H9 (cell line): Measurements from ENCODE around the gene TSC22D4. TPM values are rescaled to one million over a fixed set of nuclear protein-coding genes. Genes with fewer than 3 reads are reported as not detected.

Experiments used
- DNase-seq: peaks from one replicate; pipeline ENCODE4 v3.0.0-alpha.2; 2017
- H2AFZ ChIP-seq: one replicate; pipeline ENCODE4 v1.6.1; 2013; ENCODE audit warnings: mild to moderate bottlenecking, low read length, control low read depth, moderate library complexity
- H2AK5ac ChIP-seq: 2 replicates; pipeline ENCODE4 v1.6.1; 2013; ENCODE audit warnings: low read length, control low read depth, mixed read lengths; ENCODE audit not compliant: insufficient read length
- H2BK120ac ChIP-seq: one replicate; pipeline ENCODE4 v1.6.1; 2013; ENCODE audit warnings: low read depth, mild to moderate bottlenecking, low read length, control low read depth, inconsistent platforms; ENCODE audit not compliant: poor library complexity, severe bottlenecking
- H2BK12ac ChIP-seq: 2 replicates; pipeline ENCODE4 v1.6.1; 2013; ENCODE audit warnings: low read length, control low read depth, mixed read lengths, low read depth; ENCODE audit not compliant: insufficient read length
- H2BK15ac ChIP-seq: 2 replicates; pipeline ENCODE4 v1.6.1; 2013; ENCODE audit warnings: low read depth, low read length, control low read depth
- H2BK20ac ChIP-seq: one replicate; pipeline ENCODE4 v1.6.1; 2013; ENCODE audit warnings: low read depth, mild to moderate bottlenecking, low read length, control low read depth, inconsistent platforms; ENCODE audit not compliant: poor library complexity, severe bottlenecking
- H2BK5ac ChIP-seq: 2 replicates; pipeline ENCODE4 v1.6.1; 2013; ENCODE audit warnings: low read length, control low read depth, mixed read lengths; ENCODE audit not compliant: insufficient read length
- H3K14ac ChIP-seq: 2 replicates; pipeline ENCODE4 v1.6.1; 2013; ENCODE audit warnings: low read length, control low read depth; ENCODE audit not compliant: insufficient read depth
- H3K18ac ChIP-seq: 2 replicates; pipeline ENCODE4 v1.6.1; 2013; ENCODE audit warnings: low read depth, mild to moderate bottlenecking, mixed read lengths, low read length, control low read depth; ENCODE audit not compliant: insufficient read length
- H3K23ac ChIP-seq: 2 replicates; pipeline ENCODE4 v1.6.1; 2013; ENCODE audit warnings: low read length, control low read depth, mixed read lengths, low read depth; ENCODE audit not compliant: insufficient read length
- H3K23me2 ChIP-seq: 2 replicates; pipeline ENCODE4 v1.6.1; 2013; ENCODE audit warnings: low read depth, mild to moderate bottlenecking, mixed read lengths, low read length, control low read depth; ENCODE audit not compliant: insufficient read length, poor library complexity, severe bottlenecking
- H3K27ac ChIP-seq: 2 replicates; pipeline ENCODE4 v1.5.1; 2013; ENCODE audit warnings: low read length, control low read depth, mixed read lengths, low read depth; ENCODE audit not compliant: insufficient read length
- H3K27me3 ChIP-seq: 2 replicates; pipeline ENCODE4 v1.6.1; 2013; ENCODE audit warnings: low read length, control low read depth, inconsistent platforms; ENCODE audit not compliant: insufficient read depth
- H3K4ac ChIP-seq: 2 replicates; pipeline ENCODE4 v1.6.1; 2013; ENCODE audit warnings: low read depth, mild to moderate bottlenecking, control low read depth, inconsistent platforms, low read length, moderate library complexity
- H3K4me1 ChIP-seq: 2 replicates; pipeline ENCODE4 v1.6.1; 2013; ENCODE audit warnings: low read length, control low read depth, inconsistent platforms; ENCODE audit not compliant: insufficient read depth
- H3K4me2 ChIP-seq: 2 replicates; pipeline ENCODE4 v1.6.1; 2013; ENCODE audit warnings: low read length, control low read depth, mixed read lengths; ENCODE audit not compliant: insufficient read length, insufficient read depth
- H3K56ac ChIP-seq: 2 replicates; pipeline ENCODE4 v1.6.1; 2013; ENCODE audit warnings: low read depth, mild to moderate bottlenecking, mixed read lengths, low read length, control low read depth; ENCODE audit not compliant: insufficient read length
- H3K79me1 ChIP-seq: 2 replicates; pipeline ENCODE4 v1.6.1; 2013; ENCODE audit warnings: low read depth, mild to moderate bottlenecking, moderate library complexity, low read length, control low read depth, inconsistent platforms; ENCODE audit not compliant: insufficient read depth, poor library complexity, severe bottlenecking
- H3K79me2 ChIP-seq: 2 replicates; pipeline ENCODE4 v1.6.1; 2013; ENCODE audit warnings: low read length, control low read depth, inconsistent platforms; ENCODE audit not compliant: insufficient read depth
- H3K9ac ChIP-seq: 2 replicates; pipeline ENCODE4 v1.6.1; 2013; ENCODE audit warnings: low read length, control low read depth, mixed read lengths; ENCODE audit not compliant: insufficient read length; ENCODE audit errors: extremely low read depth
- H3K9me3 ChIP-seq: one replicate; pipeline ENCODE4 v1.6.1; 2013; ENCODE audit warnings: low read depth, low read length, inconsistent platforms; ENCODE audit not compliant: control insufficient read depth
- H3T11ph ChIP-seq: one replicate; pipeline ENCODE4 v1.6.1; 2013; ENCODE audit warnings: mild to moderate bottlenecking, low read length, control low read depth, inconsistent platforms
- H4K20me1 ChIP-seq: one replicate; pipeline ENCODE4 v1.6.1; 2013; ENCODE audit not compliant: control insufficient read depth, insufficient read length, insufficient read depth
- H4K5ac ChIP-seq: 2 replicates; pipeline ENCODE4 v1.6.1; 2013; ENCODE audit warnings: low read depth, mild to moderate bottlenecking, mixed read lengths, low read length, control low read depth; ENCODE audit not compliant: insufficient read length
- H4K8ac ChIP-seq: replicated peaks from 2 replicates; pipeline ENCODE4 v1.6.1; 2013; ENCODE audit warnings: low read length, control low read depth, mixed read lengths, low read depth; ENCODE audit not compliant: insufficient read length
- H4K91ac ChIP-seq: 2 replicates; pipeline ENCODE4 v1.6.1; 2013; ENCODE audit warnings: low read depth, mild to moderate bottlenecking, moderate library complexity, mixed read lengths, low read length, control low read depth; ENCODE audit not compliant: insufficient read length
- H3K27ac Mint-ChIP-seq, 3 experiments: 2 replicates in 2 of 3; 3 replicates in 1 of 3; pipeline ENCODE4 v1.8.0; 2020 to 2021; ENCODE audit warnings: mixed read lengths in 3 of 3, mild to moderate bottlenecking in 1 of 3, moderate library complexity in 1 of 3
- H3K27me3 Mint-ChIP-seq: 2 replicates; pipeline ENCODE4 v1.8.0; 2021; ENCODE audit warnings: low read depth, mild to moderate bottlenecking, moderate library complexity, mixed read lengths
- H3K36me3 Mint-ChIP-seq, 3 experiments: 2 replicates in 2 of 3; 3 replicates in 1 of 3; pipeline ENCODE4 v1.8.0; 2020 to 2021; ENCODE audit warnings: low read depth in 3 of 3, mixed read lengths in 3 of 3; ENCODE audit not compliant: insufficient read depth in 1 of 3
- H3K4me1 Mint-ChIP-seq, 2 experiments: 2 replicates each; pipeline ENCODE4 v1.8.0; 2020; ENCODE audit warnings: mixed read lengths in 2 of 2
- H3K4me3 Mint-ChIP-seq, 2 experiments: 2 replicates in 1 of 2; 3 replicates in 1 of 2; pipeline ENCODE4 v1.8.0; 2020 to 2021; ENCODE audit warnings: mild to moderate bottlenecking in 2 of 2, mixed read lengths in 2 of 2, moderate library complexity in 1 of 2
- H3K9me3 Mint-ChIP-seq, 2 experiments: 2 replicates in 1 of 2; 3 replicates in 1 of 2; pipeline ENCODE4 v1.8.0; 2020; ENCODE audit warnings: mild to moderate bottlenecking in 2 of 2, mixed read lengths in 2 of 2, moderate library complexity in 1 of 2
- WGBS: extraction: QIAGEN DNeasy Blood & Tissue Kit; methylation state at CpG from one replicate; pipeline ENCODE4 v1.1.7; 2013; ENCODE audit warnings: missing lambda C conversion rate, low lambda C conversion rate, mixed read lengths; ENCODE audit not compliant: insufficient read length; ENCODE audit errors: extremely low coverage; 5-methylcytosine and 5-hydroxymethylcytosine counted together
- total RNA-seq: library from RNA; stranded (reverse); gene quantifications from 2 replicates; pipeline ENCODE4 v1.2.1, GENCODE V29; 2021
- TF ChIP-seq, protein P1 (sequence below): fragments of 200-600 bp; sonication (generic); conservative IDR thresholded peaks from 3 replicates; pipeline ENCODE4 v1.8.0; 2021; ENCODE audit warnings: antibody characterized with exemption, mild to moderate bottlenecking

The TSC22D4 gene
- total RNA-seq, 1 experiment from 2014 or later: 17.5 TPM

DNA sequence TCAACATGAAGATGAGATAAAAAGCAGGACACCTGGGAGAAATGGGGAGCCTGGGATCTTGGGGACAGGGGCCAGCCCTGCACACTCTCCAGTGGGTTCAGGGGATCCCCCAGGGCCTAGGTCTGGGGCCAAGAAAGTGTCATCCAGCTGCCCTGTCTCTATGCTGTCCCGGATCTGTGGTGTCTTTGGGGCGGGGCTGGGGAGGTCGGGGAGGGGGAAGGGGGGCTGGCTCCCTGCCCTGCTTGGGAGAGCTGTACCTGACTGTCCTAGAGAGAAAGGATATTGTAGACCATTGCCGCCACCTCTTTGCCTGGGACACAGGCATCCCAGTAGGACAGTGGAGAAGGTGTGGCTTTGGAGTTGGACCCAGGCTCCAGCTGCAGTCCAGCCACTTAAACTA lies 8.0 kb downstream of the TSC22D4 start:
- H3K27ac ChIP-seq: no peak overlapping the region
- no peak overlapping the region for H3K9ac ChIP-seq
- no peak overlapping the region for H3K56ac ChIP-seq
- no peaks in the 10 kb centered on the region for H3K79me1 ChIP-seq
- no peak overlapping the region for H4K8ac ChIP-seq
- H3K79me2 ChIP-seq: no peaks in the 10 kb centered on the region
- no peaks in the 10 kb centered on the region for H3K23me2 ChIP-seq
- H3K4me1 ChIP-seq: no peaks in the 10 kb centered on the region
- H4K91ac ChIP-seq: no peak overlapping the region
- no peak overlapping the region for H4K5ac ChIP-seq
- H3K4ac ChIP-seq: no peak overlapping the region
- no peaks in the 10 kb centered on the region for H3K9me3 Mint-ChIP-seq
- DNase-seq: no peak
- no peak overlapping the region for H3K4me2 ChIP-seq
- no peak overlapping the region for H3T11ph ChIP-seq
- H3K36me3 Mint-ChIP-seq: peaks cover 0 to 5% (median 3%) of the 10 kb centered on the region in 3 experiments; a peak in 2 of 7 replicates
- peaks cover 4% of the 10 kb centered on the region for H4K20me1 ChIP-seq
- no peak overlapping the region for H2BK15ac ChIP-seq
- no peak overlapping the region for H2BK12ac ChIP-seq
- no peak overlapping the region for H3K23ac ChIP-seq
- H2BK120ac ChIP-seq: no peak overlapping the region
- H3K4me1 Mint-ChIP-seq: peaks cover 16 to 34% of the 10 kb centered on the region in 2 experiments
- H3K4me3 Mint-ChIP-seq: no peak overlapping the region
- H3K27me3 ChIP-seq: no peaks in the 10 kb centered on the region
- no peak overlapping the region for H2AK5ac ChIP-seq
- H3K18ac ChIP-seq: no peak overlapping the region
- H2AFZ ChIP-seq: no peak overlapping the region
- TF ChIP-seq, protein P1, sequence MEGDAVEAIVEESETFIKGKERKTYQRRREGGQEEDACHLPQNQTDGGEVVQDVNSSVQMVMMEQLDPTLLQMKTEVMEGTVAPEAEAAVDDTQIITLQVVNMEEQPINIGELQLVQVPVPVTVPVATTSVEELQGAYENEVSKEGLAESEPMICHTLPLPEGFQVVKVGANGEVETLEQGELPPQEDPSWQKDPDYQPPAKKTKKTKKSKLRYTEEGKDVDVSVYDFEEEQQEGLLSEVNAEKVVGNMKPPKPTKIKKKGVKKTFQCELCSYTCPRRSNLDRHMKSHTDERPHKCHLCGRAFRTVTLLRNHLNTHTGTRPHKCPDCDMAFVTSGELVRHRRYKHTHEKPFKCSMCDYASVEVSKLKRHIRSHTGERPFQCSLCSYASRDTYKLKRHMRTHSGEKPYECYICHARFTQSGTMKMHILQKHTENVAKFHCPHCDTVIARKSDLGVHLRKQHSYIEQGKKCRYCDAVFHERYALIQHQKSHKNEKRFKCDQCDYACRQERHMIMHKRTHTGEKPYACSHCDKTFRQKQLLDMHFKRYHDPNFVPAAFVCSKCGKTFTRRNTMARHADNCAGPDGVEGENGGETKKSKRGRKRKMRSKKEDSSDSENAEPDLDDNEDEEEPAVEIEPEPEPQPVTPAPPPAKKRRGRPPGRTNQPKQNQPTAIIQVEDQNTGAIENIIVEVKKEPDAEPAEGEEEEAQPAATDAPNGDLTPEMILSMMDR: no peak
- H2BK20ac ChIP-seq: no peak overlapping the region
- no peak overlapping the region for H2BK5ac ChIP-seq
- H3K9me3 ChIP-seq: no peaks in the 10 kb centered on the region
- no peak overlapping the region for H3K27ac Mint-ChIP-seq
- WGBS: no CpG with 5 or more reads among the region's 4 CpGs
- no peaks in the 10 kb centered on the region; the same call in 1 of the 2 replicates for H3K27me3 Mint-ChIP-seq
- no peak overlapping the region for H3K14ac ChIP-seq
